ENCODE data around the gene TMEM95. TPM values are rescaled to one million over a fixed set of nuclear protein-coding genes. Genes with fewer than 3 reads are reported as not detected.
A peak's percentile ranks its signal among the peaks of the same experiment; 100 is the strongest.
"Not testable (repeated sequence)": the region's sequence is repeated elsewhere in the genome, so short reads cannot be mapped to it uniquely, and the experiment has no call there.

TMEM95 gene
- total and polyA plus RNA-seq, 2 experiments from 2014 or later, result not detected

- TF ChIP-seq CTCF (conservative IDR thresholded peaks at IDR 0.05; ENCODE audit: low read depth in 2 of 2), result no peak
- TF ChIP-seq EZH2phosphoT487 (IDR thresholded peaks at IDR 0.05; ENCODE audit: unreplicated experiment), result no peak
- no peak for TF ChIP-seq POLR2AphosphoS5 (IDR thresholded peaks at IDR 0.05; ENCODE audit: low read depth)
These were observed 24.3 kb upstream of the TMEM95 start (continued) for GRCh38 chr17:7330638-7331015.

GRCh38 chr17:7332111-7332510, 22.8 kb upstream of the TMEM95 start:
- Histone ChIP-seq H3K27me3 (ENCODE audit: insufficient read depth) (no peaks in the 10 kb centered on the region), H2AFZ (0 out of 2 replicates have a peak overlapping the region, but pooled peaks have one; percentile 52), H3K4me3 (no peak overlapping the region), H3K9me2 (ENCODE audit: insufficient read depth) (no peaks in the 10 kb centered on the region), H3K27ac (ENCODE audit: low read depth) (no peak overlapping the region), H4K20me1 (replicated peaks; ENCODE audit: insufficient read depth) (no peaks in the 10 kb centered on the region), H3K36me3 (ENCODE audit: insufficient read depth) (no peaks in the 10 kb centered on the region), H3F3A (replicated peaks; ENCODE audit: low read depth) (peaks cover 31% of the 10 kb centered on the region), H3K4me1 (ENCODE audit: insufficient read depth) (peaks cover 19% of the 10 kb centered on the region), H3K4me2 (no peak overlapping the region; the same call in 1 of the 2 replicates), H3K79me2 (replicated peaks; ENCODE audit: insufficient read depth) (peaks cover 14% of the 10 kb centered on the region)
- H3K36me3 Mint-ChIP-seq (ENCODE audit: low read depth), result peaks cover 5% of the 10 kb centered on the region; the same call in 1 of the 3 replicates
- H3K4me1 Mint-ChIP-seq, result peaks cover 36% of the 10 kb centered on the region
- DNase-seq (ENCODE audit: low spot score) (no peak), ATAC-seq (no peak)
- H3K27ac Mint-ChIP-seq, result peak overlapping the region; percentile 2; the same call in 1 of the 2 replicates
- H3K27me3 Mint-ChIP-seq (ENCODE audit: insufficient read depth, low read depth, poor library complexity), result peaks cover 9% of the 10 kb centered on the region
- no peak overlapping the region; the same call in 2 of the 3 replicates for H3K4me3 Mint-ChIP-seq
- H3K9me3 Mint-ChIP-seq, result no peaks in the 10 kb centered on the region
- TF ChIP-seq ZNF331 (CRISPR knock-in tag; IDR thresholded peaks at IDR 0.05; ENCODE audit: low read depth) (no peak), EZH2 (IDR thresholded peaks at IDR 0.05; ENCODE audit: low read depth, unreplicated experiment) (no peak), CREB1 (CRISPR knock-in tag; IDR thresholded peaks at IDR 0.05; ENCODE audit: low read depth) (no peak), ZNF114 (CRISPR knock-in tag; IDR thresholded peaks at IDR 0.05) (no peak), JUNB (IDR thresholded peaks at IDR 0.05; ENCODE audit: unreplicated experiment) (no peak), CTCF (conservative IDR thresholded peaks at IDR 0.05; ENCODE audit: low read depth in 2 of 2) (no peak), EZH2phosphoT487 (IDR thresholded peaks at IDR 0.05; ENCODE audit: unreplicated experiment) (no peak)

- Mint-ChIP-seq H3K4me1 (peaks cover 40% of the 10 kb centered on the region), H3K27ac (peak overlapping the region; percentile 51; the same call in 1 of the 2 replicates)
- not testable (repeated sequence) for H3K4me3 ChIP-seq; H3K27me3 ChIP-seq (ENCODE audit: insufficient read depth); H3K4me2 ChIP-seq; H3K27ac ChIP-seq (ENCODE audit: low read depth); H3K9me3 Mint-ChIP-seq; H4K20me1 ChIP-seq (replicated peaks; ENCODE audit: insufficient read depth); H3K27me3 Mint-ChIP-seq (ENCODE audit: insufficient read depth, low read depth, poor library complexity); H3K36me3 ChIP-seq (ENCODE audit: insufficient read depth); ATAC-seq; H3K4me3 Mint-ChIP-seq; H3K9me2 ChIP-seq (ENCODE audit: insufficient read depth); DNase-seq (ENCODE audit: low spot score); H3K36me3 Mint-ChIP-seq (ENCODE audit: low read depth)
- H3K79me2 ChIP-seq (replicated peaks; ENCODE audit: insufficient read depth), result peaks cover 13% of the 10 kb centered on the region
- H2AFZ ChIP-seq, result 0 out of 2 replicates have a peak overlapping the region, but pooled peaks have one; percentile 52
- peaks cover 36% of the 10 kb centered on the region for H3F3A ChIP-seq (replicated peaks; ENCODE audit: low read depth)
- H3K4me1 ChIP-seq (ENCODE audit: insufficient read depth), result peaks cover 24% of the 10 kb centered on the region
These were observed 22.3 kb upstream of the TMEM95 start for GRCh38 chr17:7332600-7333069.

All from GM23338 (cell line).